Hippocampal formation (tissue), 2 donors: Measurements from ENCODE around the gene ST7.

Experiments
- DNase-seq, 2 donors: peaks; one replicate each; lab custom pipeline; 2025; lab: John Stamatoyannopoulos, UW

Gene ST7

GRCh38 chr7:117273325-117273724, 320.0 kb downstream of the ST7 start:
- DNase-seq: no peak

DNA sequence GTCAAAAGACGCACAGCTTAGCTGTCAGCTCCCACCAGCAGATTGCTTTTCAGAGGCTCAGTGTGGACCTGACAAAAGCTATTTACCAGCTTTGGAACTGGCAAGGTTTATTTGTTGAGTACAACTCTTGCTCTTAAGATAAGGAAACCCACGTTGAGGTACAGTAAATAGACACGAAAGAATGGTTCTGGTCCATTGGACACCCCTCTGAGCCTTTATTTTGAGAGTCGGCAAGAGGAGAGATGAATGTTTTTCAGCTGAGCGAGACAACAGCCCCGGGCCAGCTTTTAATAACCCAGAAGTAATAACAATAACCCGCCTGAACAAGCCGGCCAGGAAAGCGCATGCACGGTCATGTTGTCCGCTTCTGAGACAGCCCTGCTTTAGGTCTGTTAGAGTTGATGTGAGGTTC, 320.5 kb downstream of the ST7 start:
- no peak for DNase-seq

DNA sequence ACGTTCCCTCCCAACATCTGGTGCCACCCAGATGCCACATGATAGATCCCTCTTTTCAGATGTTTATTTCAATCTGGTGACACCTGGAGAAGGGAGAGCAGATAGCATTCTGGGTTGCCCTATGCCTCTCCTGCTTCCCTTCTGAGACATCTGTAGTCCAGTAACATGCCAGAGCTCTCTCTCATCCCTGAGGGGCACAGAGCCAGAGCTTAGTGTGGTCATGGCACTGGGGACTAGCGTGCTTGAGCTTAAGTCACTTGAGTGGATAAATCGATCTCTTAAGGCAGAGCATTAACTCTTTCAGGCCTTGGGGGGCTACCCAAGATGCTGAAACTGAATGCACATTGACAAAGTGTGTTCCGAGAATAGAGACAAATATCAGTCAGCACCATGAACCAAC, 321.6 kb downstream of the ST7 start:
- no peak for DNase-seq

DNA sequence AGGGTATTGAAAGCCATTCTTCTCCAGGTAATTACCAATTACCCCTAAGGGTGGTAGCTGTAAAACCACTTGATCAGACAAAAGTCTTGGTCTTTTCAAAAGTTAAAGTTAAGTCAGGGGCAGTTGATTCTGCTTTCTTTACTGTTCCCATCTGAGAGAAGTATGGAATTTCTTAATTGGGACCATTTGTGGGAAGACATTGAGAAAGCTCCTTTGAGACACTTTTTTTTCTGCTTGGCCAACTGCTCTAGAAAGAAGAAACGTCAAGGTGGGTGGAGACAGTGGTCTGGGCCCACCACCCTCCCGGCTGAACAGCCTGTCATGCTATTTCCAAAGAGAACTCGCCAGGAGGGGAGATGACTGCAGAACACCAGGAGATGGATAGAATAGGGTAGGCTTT, 324.3 kb downstream of the ST7 start:
- no peak for DNase-seq

DNA sequence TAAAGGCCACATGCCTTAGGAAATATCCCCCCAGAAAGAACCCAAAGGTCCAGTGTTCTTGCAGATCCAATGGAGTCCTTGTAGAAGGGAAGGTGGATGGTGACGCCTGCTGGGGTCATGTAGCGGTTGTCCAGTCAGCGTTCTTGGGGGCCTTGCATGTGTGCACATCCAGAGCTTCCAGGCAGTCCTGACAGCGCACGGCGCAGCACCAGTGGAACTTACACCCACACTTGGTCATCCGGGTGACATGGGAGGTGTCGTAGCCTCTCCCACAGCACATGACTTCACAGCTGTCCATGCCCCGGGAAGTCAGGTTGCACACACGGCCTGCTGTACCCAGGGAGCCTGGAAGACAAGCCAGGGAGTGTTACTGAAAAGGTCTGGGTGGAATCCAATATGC, 324.7 kb downstream of the ST7 start:
- DNase-seq: no peak

DNA sequence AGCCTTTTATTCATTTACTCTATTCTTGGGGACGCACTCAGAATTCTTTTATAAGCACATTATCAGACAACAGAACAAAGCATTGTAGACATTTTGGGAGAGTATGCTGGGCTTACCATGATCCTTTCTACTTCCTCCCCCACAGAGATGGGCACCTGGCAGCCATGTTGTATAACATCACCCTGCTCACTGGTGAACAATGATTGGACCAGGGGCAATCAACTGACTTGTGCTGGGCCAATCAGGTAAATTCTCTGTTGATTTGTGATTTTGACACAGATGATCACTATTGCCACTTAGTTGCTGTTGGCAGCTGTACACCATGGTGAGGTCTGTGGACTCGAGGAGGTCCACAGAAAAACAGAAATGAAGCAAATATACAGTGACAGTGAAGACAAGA, 325.9 kb downstream of the ST7 start:
- no peak for DNase-seq
